ENCODE measurements around the gene SLC16A7.
A peak's percentile ranks its signal among the peaks of the same experiment; 100 is the strongest.
"Not testable (repeated sequence)": the region's sequence is repeated elsewhere in the genome, so short reads cannot be mapped to it uniquely, and the experiment has no call there.

The SLC16A7 gene

GRCh38 chr12:59595883-59596540 lies at the start of gene SLC16A7:
TSS of gene SLC16A7 (plus strand) at chr12:59596029. CDS start at chr12:59704802, 108,773 bp downstream.
- DNase-seq: peak; percentile 86 to 89

GRCh38 chr12:59548930-59549329 lies 46.9 kb upstream of the SLC16A7 start:
- DNase-seq: peak in 1 of 2 donors; percentile 8

GRCh38 chr12:59559696-59560095 lies 36.1 kb upstream of the SLC16A7 start:
- DNase-seq: no peak

GRCh38 chr12:59570145-59570544 lies 25.7 kb upstream of the SLC16A7 start:
- DNase-seq: no peak

GRCh38 chr12:59574406-59574805 lies 21.4 kb upstream of the SLC16A7 start:
- no peak for DNase-seq

- DNase-seq: no peak
Measured at GRCh38 chr12:59575826-59576225, 20.0 kb upstream of the SLC16A7 start.

GRCh38 chr12:59578254-59578653 lies 17.6 kb upstream of the SLC16A7 start:
- DNase-seq: peak in 1 of 2 donors; percentile 14

GRCh38 chr12:59579631-59580030 lies 16.2 kb upstream of the SLC16A7 start:
- DNase-seq: no peak

GRCh38 chr12:59580050-59580449 lies 15.8 kb upstream of the SLC16A7 start:
- DNase-seq: no peak

GRCh38 chr12:59583003-59583712 lies 12.7 kb upstream of the SLC16A7 start:
- no peak for DNase-seq

- no peak for DNase-seq
Measured at GRCh38 chr12:59587710-59588109, 8.1 kb upstream of the SLC16A7 start.

GRCh38 chr12:59593761-59594160 lies 2.1 kb upstream of the SLC16A7 start:
- no peak for DNase-seq

GRCh38 chr12:59594943-59595500 lies 807 bp upstream of the SLC16A7 start:
- DNase-seq: no peak

GRCh38 chr12:59595565-59595882 lies 305 bp upstream of the SLC16A7 start:
- no peak for DNase-seq

GRCh38 chr12:59597385-59597781 lies 1.6 kb downstream of the SLC16A7 start:
- DNase-seq: peak; percentile 63 to 73

GRCh38 chr12:59600171-59600570 lies 4.3 kb downstream of the SLC16A7 start:
- DNase-seq: no peak

- no peak for DNase-seq
Measured at GRCh38 chr12:59603754-59604153, 7.9 kb downstream of the SLC16A7 start.

GRCh38 chr12:59612823-59613434 lies 17.1 kb downstream of the SLC16A7 start:
- DNase-seq: not testable (repeated sequence)

- DNase-seq: no peak
Measured at GRCh38 chr12:59615392-59616165, 19.8 kb downstream of the SLC16A7 start.

GRCh38 chr12:59619461-59620240 lies 23.8 kb downstream of the SLC16A7 start:
- no peak for DNase-seq

- DNase-seq: no peak
Measured at GRCh38 chr12:59620326-59620725, 24.5 kb downstream of the SLC16A7 start.

Data from CD4-positive, alpha-beta T cell treated with Interferon alpha-2 for 1 hour (primary cell).